ENCODE results near the gene SLC25A1. TPM values are rescaled to one million over a fixed set of nuclear protein-coding genes. Genes with fewer than 3 reads are reported as not detected.

SLC25A1 gene
- total and polyA plus RNA-seq, 2 of the 4 experiments (the other 2 are of a cell fraction): 41.0 to 56.5 TPM

- dilution Hi-C loops (cut with HindIII; ENCODE audit: low sequenced_read_pairs, unreplicated experiment) (no loop called here), intact Hi-C loops (cut with micrococcal nuclease) (no loop called here), in situ Hi-C loops (cut with MboI; ENCODE audit: low sequenced_read_pairs) (no loop called here)
- 15% methylated on average over 9 of the region's 9 CpGs; no CpG with 5 or more reads in 1 of the 2 experiments for WGBS, 2 experiments (ENCODE audit: extremely low coverage in 2 of 2, insufficient read length in 1 of 2)
- TF ChIP-seq MAFK (IDR thresholded peaks at IDR 0.05; ENCODE audit: low read depth, low read length): no peak
- TF ChIP-seq SMC3 (IDR thresholded peaks at IDR 0.05; ENCODE audit: low read depth, low read length): no peak
- TF ChIP-seq MAZ (IDR thresholded peaks at IDR 0.05; ENCODE audit: borderline replicate concordance, low read depth, low read length): no peak
- Histone ChIP-seq H3K9ac (ENCODE audit: low read depth, low read length) (no peak overlapping the region), H4K91ac (ENCODE audit: insufficient read depth, low read depth, low read length) (no peak overlapping the region), H2BK20ac (ENCODE audit: low read depth, low read length) (no peak overlapping the region), H3K4me2 (ENCODE audit: low read depth, low read length) (no peak overlapping the region), H3K23ac (ENCODE audit: low read depth, low read length) (no peak overlapping the region), H4K5ac (ENCODE audit: low read depth, low read length) (no peak overlapping the region), H4K8ac (ENCODE audit: low read depth in 2 of 2, low read length in 2 of 2) (no peak overlapping the region), H2AFZ (replicated peaks; ENCODE audit: low read length, poor library complexity) (no peak overlapping the region), H2BK5ac (ENCODE audit: low read depth, low read length, poor library complexity, severe bottlenecking) (no peak overlapping the region), H2BK15ac (ENCODE audit: low read depth, low read length) (no peak overlapping the region), H4K20me1 (ENCODE audit: insufficient read depth, low read length) (peaks cover 4% of the 10 kb centered on the region), H3K27ac (ENCODE audit: insufficient read depth, low read length) (no peak overlapping the region), H3K79me1 (ENCODE audit: low read depth in 1 of 2, low read length in 2 of 2) (peaks cover 7 to 19% of the 10 kb centered on the region in 2 experiments; a peak in 3 of 4 replicates), H3K4me3 (ENCODE audit: insufficient read depth, low read depth, low read length) (no peak overlapping the region), H3K18ac (ENCODE audit: low read depth, low read length) (no peak overlapping the region), H3K14ac (replicated peaks; ENCODE audit: low read depth, low read length) (no peak overlapping the region), H3K9me1 (ENCODE audit: insufficient read depth, low read length) (0 out of 2 replicates have a peak, but pooled peaks cover 3% of the 10 kb centered on the region), H3K36me3 (ENCODE audit: control insufficient read depth, insufficient read depth, low read length) (peaks cover 4% of the 10 kb centered on the region), H3K9me3 (ENCODE audit: control insufficient read depth, insufficient read depth, low read length) (peaks cover 5% of the 10 kb centered on the region; the same call in 1 of the 2 replicates), H3K56ac (ENCODE audit: extremely low read depth, insufficient read depth, low read length) (no peak overlapping the region), H2BK120ac (ENCODE audit: low read depth, low read length) (no peak overlapping the region), H3K4ac (ENCODE audit: low read depth, low read length) (no peak overlapping the region), H3K27me3 (ENCODE audit: control insufficient read depth, insufficient read depth, low read length) (peaks cover 45% of the 10 kb centered on the region), H2AK9ac (replicated peaks; ENCODE audit: low read depth, low read length, poor library complexity) (no peak overlapping the region), H3K4me1 (ENCODE audit: control insufficient read depth, insufficient read depth, low read length) (no peaks in the 10 kb centered on the region), H2AK5ac (ENCODE audit: low read depth, low read length) (no peak overlapping the region)
- CTCF ChIA-PET: no interaction called here
- DNase-seq (no peak), ATAC-seq (ENCODE audit: low read depth) (no peak)
- no TSS peak for BruUV-seq (replicated peaks)
- POLR2A ChIA-PET (ENCODE audit: unreplicated experiment): no interaction called here
These were observed 31.2 kb downstream of the SLC25A1 start for GRCh38 chr22:19147195-19147780.
